Endothelial cell of hepatic sinusoid (primary cell): ENCODE measurements around the gene FBXO42.
"Not testable (repeated sequence)": the region's sequence is repeated elsewhere in the genome, so short reads cannot be mapped to it uniquely, and the experiment has no call there.

Source experiments
- in situ Hi-C: cut with HindIII; loops from 2 replicates; pipeline ENCODE4 v1.10.0; 2017; ENCODE audit warnings: low sequenced_read_pairs

FBXO42 gene

DNA sequence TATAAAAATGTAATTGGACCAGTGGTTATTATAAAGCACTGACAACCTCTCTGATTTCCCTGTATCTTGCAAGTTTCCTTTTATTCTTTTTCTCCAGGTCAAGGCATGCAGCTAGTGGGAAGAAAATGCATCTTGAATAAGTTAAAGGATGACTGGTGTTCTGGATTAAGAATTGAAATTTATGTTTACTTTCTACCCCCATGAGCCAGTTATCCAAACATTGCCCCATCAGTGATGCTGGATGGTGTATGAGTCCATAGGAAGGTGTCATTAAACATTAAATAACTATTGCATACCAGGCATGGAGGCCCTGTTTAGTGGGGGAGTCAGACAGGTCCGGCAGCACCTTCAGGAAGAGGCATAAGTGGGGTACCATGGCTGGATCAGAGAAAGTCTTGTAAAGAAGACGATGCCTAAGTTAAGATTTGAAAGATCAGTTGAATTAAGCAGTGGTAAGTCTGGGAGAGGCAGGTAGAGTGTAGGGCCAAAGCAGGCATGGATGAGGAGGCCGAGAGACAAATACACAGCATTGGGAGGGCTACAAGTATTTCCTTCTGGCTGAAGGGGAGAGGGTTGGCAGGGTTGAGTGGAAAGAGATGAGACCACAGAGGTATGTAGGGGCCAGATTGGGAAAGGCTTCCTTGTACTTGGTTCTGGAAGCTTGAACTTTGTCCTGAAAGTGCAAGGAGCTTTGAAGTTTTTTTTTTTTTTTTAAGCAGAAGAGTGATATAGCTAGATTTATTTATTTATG lies 20.4 kb upstream of the FBXO42 start:
- in situ Hi-C loops = no loop called here

DNA sequence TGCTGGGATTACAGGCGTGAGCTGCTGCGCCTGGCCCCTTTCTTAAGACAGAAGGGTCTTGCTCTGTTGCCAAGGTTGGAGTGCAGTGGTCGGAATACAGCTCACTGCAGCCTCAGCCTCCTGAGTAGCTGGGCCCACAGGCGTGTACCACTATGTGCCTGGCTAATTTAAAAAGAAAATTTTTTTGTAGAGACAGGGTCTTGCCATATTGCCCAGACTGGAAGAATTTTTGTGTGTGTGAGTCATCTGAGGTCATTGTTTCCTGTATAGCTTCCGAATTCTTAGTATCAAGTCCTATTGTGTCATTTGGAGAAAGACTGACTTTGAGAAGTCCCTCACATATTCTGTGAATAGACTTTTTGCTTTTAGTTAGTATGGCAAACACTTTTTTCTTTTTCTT lies 19.4 kb upstream of the FBXO42 start:
- in situ Hi-C loops = no loop called here

DNA sequence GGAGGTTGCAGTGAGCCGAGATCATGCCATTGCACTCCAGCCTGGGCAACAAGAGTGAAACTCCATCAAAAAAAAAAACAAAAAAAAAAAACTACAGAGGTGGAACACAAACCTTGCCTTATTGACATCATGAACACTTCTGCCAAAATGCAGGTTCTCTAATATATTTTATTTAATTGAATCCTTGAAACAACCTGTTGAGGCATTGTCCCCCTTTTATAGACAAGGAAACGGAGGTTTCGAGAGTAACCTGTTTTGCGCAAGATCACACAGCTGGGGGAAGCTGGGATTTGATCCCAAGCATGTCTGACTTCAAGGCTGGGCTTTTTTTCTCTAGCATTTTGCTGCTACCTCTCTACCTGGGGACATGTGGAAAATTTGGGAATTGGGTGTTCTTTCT lies 17.5 kb upstream of the FBXO42 start:
- in situ Hi-C loops = no loop called here

DNA sequence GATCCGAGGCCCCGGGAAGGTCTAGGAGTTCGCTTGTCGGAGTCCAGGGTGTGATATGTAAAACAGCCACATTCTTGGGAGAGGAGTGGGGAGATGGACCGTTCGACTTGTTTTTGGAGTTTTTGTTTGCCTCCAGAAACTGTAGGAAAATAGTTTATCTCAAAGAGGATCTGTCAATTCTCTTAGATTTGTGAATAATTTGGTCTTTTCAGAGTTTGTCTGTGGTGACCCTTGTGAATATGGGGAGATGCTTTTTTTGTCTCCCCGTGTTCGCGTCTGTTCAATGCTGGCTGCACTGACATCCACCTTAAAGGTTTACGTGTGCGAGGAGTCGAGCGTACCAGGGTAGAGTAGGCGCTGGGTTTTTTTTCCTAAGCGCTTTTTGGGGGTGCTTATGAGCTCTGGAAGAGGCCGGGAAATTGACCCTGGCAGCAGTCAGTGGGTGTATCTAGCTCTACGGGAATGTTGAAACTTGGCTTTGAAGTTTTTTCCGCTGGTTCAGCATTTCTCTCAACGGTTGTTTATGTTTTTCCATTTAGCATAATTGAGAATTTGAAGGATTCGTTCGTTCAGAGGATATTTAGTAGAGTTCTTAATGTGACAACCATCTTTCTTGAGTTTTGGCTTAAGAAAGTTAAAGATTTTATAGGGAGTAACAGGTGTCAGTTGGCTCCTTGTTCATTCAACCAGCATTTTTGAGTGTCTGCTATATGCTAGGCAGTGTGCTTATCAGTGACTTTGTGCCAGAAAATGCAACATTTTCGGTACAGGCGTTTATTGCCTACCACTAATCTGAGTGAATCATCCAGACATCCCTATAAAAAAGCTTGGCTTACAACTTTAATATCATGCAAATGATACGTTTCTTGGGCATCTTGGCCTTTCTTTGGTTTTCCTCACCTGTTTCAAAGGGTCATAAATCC lies 15.9 kb upstream of the FBXO42 start:
- in situ Hi-C loops = no loop called here

DNA sequence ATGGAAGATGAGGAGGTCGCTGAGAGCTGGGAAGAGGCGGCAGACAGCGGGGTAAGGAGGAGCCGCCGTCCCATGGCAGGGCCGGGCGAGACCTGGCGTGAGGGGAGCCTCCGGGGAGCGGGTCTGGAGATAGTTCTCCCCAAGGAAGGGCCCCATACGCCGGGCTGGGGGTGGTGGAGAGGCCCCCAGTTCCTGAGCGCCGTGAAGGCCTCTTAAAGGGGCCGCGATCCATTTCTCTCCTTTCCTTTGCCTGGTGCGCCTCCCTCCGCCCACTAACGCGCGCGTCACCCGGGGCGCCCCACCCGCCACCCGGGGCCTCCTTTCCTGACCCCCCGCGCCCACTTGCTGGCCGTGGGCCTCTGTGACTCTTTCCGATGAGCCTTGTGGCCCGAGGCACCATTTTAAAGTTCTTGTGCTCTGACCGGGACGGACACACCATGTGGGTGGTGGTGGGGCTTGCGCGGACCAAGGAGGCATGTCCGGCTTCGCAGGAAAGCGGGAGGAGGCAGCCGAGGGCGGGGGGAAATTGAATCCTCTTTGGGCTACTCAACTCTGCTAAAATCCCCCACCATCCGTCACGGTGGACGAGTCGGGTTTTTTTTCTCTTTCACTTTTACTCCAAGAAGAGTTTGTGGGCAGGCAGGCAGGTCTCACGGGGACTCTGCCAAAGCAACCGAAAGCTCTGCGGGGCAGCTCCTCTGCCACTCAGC lies 15.1 kb upstream of the FBXO42 start:
- in situ Hi-C loops = no loop called here

DNA sequence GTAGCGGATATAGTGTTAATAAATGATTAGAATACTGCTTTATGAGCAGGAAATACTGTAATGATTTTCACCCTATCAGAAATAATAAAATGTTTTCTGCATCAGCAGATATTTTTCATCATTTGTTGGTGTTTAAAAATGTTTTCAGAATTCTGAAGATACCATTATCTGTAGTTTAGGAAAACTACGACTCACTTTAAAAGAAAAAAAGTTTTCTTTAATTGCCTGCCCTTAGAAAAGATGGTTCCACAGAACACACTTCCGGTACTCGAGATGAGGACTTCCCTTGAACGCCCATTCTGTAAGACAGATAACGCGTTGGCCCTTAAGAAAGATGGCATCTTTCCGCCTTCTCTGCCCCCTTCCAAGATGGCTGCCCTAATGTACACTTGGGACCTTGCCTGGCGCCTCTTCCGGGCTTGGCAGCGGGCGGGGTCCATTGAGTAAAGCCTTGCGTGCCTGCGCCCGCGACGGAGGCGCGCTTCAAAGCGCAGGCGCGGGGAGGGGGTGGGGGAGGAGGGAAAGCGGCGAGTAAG lies 14.5 kb upstream of the FBXO42 start, which contains the start of gene SZRD1:
SZRD1 (plus strand) TSS at position 521 of the 536 bp plus-strand sequence. CDS start 16 bp downstream, outside the sequence.
- in situ Hi-C loops = no loop called here

DNA sequence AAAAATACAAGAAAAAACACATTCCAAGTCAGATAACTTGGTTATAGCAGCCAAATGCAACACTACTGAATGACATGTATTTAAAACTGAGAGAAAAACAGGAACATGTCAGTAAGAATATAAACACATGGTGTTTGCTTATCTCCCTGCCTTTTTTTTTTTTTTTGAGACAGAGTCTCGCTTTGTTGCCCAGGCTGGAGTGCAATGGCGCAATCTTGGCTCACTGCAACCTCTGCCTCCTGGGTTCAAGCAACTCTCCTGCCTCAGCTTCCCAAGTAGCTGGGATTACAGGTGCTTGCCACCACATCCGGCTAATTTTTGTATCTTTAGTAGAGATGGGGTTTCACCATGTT lies 12.8 kb upstream of the FBXO42 start:
- in situ Hi-C loops = not testable (repeated sequence)

DNA sequence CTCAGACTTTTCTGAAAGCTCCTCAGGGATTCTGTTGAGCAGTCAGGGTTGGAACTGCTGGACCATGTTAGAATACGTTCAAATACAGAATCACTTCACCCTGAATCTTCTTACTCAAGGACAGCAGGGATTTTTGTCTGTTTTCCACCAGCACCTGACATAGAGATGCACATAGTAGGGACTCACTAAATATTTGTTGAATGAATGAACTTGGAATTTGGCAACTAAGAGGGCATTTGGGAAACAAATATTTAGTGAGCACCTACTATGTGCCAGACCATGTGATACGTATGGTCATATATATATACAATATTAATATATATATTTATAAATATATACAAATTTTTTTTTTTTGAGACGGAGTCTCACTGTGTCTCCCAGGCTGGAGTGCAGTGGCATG lies 4.6 kb upstream of the FBXO42 start:
- in situ Hi-C loops = no loop called here

DNA sequence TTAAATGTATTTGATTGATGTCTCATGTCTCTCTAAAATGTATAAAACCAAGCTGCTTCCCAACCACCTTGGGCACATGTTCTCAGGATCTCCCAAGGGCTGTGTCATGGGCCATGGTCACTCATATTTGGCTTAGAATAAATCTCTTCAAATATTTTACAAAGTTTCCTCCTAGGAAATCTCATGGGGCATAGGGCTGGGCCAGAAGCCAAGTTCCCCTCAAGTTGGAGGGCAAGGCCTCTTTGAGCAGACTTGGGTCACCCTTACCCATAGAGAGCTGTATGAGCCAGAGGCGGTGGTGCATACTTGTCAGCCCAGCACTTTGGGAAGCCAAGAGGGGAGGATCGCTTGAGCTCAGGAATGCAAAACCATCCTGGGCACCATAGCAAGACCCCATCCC lies 2.3 kb upstream of the FBXO42 start:
- in situ Hi-C loops = no loop called here

DNA sequence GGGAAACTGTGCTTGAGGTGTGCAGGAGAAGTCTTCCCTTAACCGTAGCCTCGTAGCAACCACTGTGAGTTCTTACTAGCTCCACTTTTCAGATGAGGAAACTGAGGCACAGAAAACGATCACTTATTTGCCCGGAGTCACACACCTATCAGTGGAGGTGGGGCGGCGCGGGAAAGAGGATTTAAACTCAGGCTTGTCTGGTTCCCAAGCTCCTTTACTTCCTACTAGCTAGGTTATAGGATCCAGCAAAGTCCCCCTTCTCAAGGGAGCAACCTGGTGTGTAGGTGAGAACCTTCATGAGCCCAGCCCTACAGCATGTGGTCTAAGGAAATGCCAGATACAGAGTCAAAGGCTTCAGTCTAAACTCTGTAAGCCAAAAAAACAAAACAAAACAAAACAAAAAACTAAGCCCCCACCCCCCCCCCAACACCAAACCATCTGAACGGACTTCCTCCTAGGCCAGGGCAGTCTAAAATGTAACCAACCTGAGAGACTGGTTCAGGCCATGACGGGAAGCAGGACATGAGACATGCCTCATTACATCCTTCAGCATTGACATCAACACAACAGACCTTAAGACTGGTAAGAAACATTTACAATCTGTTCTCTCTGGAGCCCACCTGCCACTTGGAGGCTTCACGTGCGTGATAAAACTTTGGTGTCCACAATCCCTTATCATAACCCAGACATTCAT lies 709 bp upstream of the FBXO42 start:
- in situ Hi-C loops = no loop called here

DNA sequence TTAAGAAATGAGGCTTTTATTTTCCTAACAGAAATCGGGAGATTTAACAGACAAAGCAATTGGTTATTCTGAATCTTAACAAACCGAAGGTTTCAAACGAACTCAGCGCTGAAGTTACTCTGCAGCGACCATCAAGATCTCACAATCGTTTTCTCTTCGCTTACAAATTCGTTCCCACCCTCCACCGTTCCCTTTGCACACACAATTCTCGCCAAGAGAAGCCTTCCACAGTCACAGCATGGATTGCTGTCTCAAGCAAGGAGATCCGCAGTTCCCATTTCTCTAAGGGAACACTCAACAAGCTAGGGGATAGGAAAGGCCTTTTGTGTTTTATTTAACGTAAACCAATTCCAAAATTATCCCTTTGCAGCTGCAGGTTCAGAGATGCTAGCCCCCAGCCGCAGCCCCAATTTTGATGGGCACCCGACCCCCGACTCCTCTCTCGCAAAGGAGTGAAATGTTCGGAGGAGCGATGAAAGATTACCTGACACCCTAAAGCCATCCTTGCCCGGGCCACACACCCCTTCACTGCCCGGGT lies 755 bp downstream of the FBXO42 start:
- in situ Hi-C loops = no loop called here

DNA sequence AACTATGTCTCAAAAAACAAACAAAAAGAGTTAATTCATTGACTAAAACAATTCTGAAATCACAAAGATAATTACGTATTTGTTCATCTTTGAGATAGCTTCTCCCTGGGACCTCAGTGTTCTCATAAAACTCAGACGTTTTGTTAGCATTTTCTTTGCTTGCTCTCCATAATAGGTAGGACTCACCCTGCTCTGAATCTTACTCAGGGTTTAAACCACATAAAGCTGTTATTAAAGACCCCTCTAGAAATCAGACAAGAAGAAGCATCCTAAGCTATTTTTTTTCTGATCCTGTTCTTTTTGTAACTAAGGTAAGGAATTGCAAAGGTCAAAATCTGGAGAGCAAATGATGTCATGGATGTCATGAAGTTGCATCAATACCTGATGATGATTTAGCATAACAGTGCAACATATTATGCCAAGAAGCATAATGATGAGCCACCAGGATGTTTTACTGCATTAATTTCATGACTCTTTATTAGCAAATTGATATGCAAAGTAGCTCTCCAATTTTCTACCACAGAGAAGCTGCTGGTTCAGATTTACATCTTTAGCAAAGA lies 2.4 kb downstream of the FBXO42 start:
- in situ Hi-C loops = no loop called here

DNA sequence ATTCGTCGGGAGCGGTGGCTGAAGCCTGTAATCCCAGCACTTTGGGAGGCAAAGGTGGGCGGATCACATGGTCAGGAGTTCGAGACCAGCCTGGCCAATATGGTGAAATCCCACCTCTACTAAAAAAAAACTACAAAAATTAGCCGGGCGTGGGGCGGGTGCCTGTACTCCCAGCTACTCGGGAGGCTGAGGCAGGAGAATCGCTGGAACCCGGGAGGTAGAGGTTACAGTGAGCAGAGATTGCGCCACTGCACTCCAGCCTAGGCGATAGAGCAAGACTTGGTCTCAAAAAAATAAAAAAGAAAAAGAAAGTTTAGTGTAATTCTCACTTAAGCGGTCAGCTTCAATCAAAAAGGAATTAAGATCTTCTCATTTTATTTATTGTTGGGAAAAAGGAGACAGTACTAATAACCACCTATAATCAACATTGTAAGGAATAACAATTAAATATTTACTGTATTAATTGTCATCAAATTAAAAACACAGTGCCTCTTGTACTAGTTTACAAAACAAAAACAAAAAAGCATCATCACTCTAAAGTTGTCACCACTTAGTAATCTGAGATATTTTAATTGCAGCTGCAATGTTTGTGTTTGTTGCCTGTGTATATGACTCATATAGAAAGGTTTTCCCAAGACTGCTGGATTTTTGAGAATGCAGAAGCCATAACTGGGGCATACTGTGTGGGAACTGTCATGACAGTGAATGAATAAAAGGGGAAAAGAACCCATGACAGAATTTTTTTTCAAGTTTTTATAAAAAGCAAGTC lies 3.7 kb downstream of the FBXO42 start:
- in situ Hi-C loops = no loop called here

DNA sequence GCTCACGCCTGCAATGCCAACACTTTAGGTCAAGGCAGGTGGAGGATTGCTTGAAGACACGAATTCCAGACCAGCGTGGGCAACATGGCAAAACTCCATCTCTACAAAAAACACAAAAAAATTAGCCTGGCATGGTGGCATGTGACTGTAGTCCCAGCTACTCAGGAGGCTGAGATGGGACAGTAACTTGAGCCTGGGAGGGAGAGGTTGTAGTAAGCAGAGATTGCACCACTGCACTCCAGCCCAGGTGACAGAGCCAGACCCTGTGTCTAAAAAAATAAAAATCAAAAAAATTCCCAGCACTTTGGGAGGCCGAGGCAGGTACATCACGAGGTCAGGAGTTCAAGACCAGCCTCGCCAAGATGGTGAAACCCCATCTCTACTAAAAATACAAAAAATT lies 9.0 kb downstream of the FBXO42 start:
- in situ Hi-C loops = not testable (repeated sequence)

DNA sequence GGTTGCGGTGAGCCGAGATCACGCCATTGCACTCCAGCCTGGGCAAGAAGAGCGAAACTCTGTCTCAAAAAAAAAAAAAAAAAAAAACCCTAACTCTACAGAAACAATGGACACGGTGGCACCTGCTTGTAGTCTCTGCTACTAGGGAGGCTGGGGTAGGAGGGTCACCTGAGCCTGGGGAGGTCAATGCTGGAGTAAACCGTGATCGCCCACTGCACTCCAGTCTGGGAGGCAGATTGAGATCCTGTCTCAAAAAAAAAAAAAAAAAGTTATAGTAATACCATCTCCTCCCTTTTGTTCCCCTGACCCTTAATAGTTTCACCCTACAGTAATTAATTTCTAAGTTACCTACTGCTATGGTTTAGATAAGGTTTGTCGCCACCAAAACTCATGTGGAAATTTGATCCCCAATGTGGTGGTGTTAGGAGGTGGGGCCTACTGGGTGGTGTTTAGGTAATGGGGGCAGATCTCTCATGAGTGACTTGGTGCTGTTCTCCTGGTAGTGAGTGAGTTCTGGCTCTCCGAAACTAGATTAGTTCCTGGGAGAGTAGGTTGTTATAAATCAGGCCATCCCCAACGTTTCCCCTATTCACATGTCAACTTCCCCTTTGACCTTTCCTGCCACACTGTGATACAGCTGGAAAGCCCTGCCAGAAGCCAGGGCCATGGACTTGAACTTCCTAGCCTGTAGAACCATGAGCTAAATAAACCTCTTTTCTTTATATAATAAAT lies 9.8 kb downstream of the FBXO42 start:
- in situ Hi-C loops = no loop called here

DNA sequence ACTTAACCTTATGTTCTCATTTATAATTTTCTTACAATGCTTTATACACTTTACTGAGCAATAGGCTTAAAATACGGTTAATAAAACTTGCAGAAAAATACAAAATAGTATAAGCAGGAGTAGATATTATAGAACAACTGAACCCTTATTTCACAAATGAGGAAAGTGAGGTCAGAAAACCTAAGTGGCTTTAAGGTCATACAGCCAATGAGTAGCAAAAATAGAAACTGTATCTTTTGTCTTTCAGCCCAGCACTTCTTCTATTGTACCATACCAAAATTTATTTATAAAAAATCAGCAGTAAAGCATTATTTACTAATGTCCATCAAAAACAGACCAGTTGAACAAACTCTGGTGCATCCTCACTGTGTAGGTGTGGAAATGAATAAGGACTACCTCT lies 11.6 kb downstream of the FBXO42 start:
- in situ Hi-C loops = no loop called here

DNA sequence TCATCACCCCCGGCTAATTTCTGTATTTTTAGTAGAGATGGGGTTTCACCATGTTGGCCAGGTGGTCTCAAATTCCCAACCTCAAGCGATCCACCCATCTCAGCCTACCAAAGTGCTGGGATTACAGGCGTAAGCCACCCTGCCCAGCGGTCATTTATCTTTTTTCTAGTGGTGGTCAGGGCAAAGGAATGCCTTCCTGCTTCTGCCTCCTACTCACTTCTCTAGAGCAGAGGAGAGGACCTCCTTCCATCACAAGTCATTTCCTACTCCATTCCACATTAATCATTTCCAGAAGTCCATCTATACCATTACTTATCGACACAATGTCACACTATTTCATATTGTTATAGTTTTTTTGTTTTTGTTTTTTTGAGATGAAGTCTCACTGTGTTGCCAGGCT lies 13.3 kb downstream of the FBXO42 start:
- in situ Hi-C loops = no loop called here

DNA sequence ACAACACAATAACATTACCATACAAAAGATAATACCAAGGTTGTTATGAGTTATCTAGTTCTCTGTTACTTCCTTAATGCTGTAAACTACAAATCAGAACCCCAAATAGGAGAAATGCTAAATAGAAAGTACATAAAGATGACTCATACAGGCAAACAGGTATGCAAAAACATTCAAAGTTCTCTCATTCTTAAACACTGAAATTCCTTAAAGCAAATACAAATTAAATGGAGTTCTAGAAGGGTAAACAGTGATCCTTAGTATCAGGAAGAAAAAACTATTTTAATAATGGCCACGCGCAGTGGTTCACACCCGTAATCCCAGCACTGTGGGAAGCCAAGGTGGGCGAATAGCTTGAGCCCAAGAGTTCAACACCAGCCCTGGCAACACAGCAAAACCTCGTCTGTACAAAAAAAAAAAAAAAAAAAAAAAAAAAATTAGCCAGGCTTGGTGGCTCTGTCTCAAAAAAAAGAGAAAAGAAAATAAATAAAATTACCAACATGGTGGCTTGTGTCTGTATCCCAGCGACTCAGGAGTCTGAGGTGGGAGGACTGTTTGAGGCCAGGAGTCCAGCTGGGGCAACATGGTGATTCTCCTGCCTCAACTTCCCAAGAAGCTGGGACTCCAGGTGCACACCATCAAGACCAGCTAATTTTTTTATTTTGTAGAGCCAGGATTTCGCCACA lies 17.5 kb downstream of the FBXO42 start:
- in situ Hi-C loops = no loop called here
